Activated naive CD8-positive, alpha-beta T cell treated with anti-CD3 and anti-CD28 coated beads, Interleukin-2, amount 50 U/mL, for 24 hours (primary cell): ENCODE data around the gene SPAG17.
A peak's percentile ranks its signal among the peaks of the same experiment; 100 is the strongest.

Experiments used
- ATAC-seq: fragments of 150-1000 bp; cut with Tn5 transposase; one replicate; pipeline ENCODE4 v1.10.0; 2021
- DNase-seq: peaks from one replicate; pipeline ENCODE4 v3.0.0; 2021
- H3K27ac Mint-ChIP-seq: one replicate; pipeline ENCODE4 v1.8.0; 2021; ENCODE audit warnings: mild to moderate bottlenecking, mixed read lengths
- H3K27me3 Mint-ChIP-seq: one replicate; pipeline ENCODE4 v1.8.0; 2021; ENCODE audit warnings: mixed read lengths
- H3K36me3 Mint-ChIP-seq: one replicate; pipeline ENCODE4 v1.8.0; 2021; ENCODE audit warnings: low read depth, mixed read lengths
- H3K4me1 Mint-ChIP-seq: one replicate; pipeline ENCODE4 v1.8.0; 2021; ENCODE audit warnings: mixed read lengths
- H3K4me3 Mint-ChIP-seq: one replicate; pipeline ENCODE4 v1.8.0; 2021; ENCODE audit warnings: mild to moderate bottlenecking, moderate library complexity, mixed read lengths
- H3K9me3 Mint-ChIP-seq: one replicate; pipeline ENCODE4 v1.8.0; 2021; ENCODE audit warnings: mixed read lengths

Gene SPAG17

DNA sequence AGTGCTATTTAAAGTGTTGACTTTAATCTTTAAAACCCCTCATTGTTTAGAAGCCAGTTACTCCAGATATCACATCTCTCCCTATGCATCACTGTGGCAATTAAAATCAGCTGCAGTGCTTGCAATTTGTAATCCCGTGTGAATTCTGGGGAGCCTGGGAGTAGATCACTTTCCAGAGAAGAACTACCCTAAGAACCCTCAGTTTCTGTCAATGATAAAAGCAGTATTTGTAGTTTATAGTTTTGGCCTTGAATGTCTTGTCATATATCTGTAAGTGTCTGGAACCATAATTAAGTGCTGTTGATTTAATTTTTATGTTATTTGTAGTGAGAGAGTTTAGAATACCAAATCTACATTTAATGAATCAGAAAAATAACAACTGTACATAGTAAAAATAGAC is 5.5 kb upstream of the SPAG17 start:
- DNase-seq (no peak), ATAC-seq (no peak)
- Mint-ChIP-seq H3K27ac (no peak overlapping the region), H3K36me3 (no peaks in the 10 kb centered on the region), H3K9me3 (peaks cover 15% of the 10 kb centered on the region), H3K4me3 (no peak overlapping the region), H3K27me3 (peaks cover 4% of the 10 kb centered on the region), H3K4me1 (peaks cover 1% of the 10 kb centered on the region)

DNA sequence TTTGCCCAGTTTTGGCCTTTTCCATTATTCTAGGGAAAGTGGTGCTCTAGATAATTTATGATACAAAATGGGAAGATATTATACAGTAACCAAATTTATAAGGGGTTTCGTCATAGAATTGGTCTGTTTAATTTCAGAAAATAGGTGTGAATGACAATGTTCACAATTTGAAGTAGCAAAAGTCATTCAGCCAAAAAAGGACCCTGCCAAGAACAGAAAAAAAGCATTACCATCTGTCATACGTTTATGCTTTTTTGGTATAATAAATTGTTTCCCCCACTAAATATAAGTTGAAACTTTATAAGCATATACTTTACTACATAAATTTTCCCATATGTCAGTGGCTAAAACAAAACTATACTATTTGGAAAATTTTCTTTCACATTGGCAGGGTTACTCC is 4.5 kb upstream of the SPAG17 start:
- no peak overlapping the region for H3K4me3 Mint-ChIP-seq
- H3K27me3 Mint-ChIP-seq, result peaks cover 9% of the 10 kb centered on the region
- H3K36me3 Mint-ChIP-seq, result no peaks in the 10 kb centered on the region
- peaks cover 5% of the 10 kb centered on the region for H3K4me1 Mint-ChIP-seq
- DNase-seq (no peak), ATAC-seq (no peak)
- no peak overlapping the region for H3K27ac Mint-ChIP-seq
- peaks cover 15% of the 10 kb centered on the region for H3K9me3 Mint-ChIP-seq

DNA sequence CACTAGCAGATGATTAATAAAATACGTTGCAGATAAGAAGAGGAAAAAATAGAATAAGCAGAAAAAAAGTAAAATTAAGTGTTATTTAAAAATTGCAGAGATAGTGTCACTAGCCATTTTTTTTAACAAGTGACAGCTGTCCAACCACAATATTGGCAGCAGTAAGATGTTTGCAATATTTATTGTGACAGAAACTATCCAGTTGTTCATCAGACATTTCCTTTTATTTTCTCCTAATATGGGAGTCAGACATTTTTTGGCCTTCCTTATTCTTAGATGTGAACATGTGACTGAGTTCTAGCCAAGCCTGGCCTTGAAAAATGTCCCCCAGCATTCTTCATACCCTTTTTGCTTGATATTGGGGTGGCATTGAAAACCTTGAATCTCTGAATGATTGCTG is 3.4 kb upstream of the SPAG17 start:
- H3K36me3 Mint-ChIP-seq, result no peaks in the 10 kb centered on the region
- no peak overlapping the region for H3K4me3 Mint-ChIP-seq
- peaks cover 5% of the 10 kb centered on the region for H3K4me1 Mint-ChIP-seq
- DNase-seq (no peak), ATAC-seq (no peak)
- no peak overlapping the region for H3K27ac Mint-ChIP-seq
- peaks cover 14% of the 10 kb centered on the region for H3K27me3 Mint-ChIP-seq
- H3K9me3 Mint-ChIP-seq, result peaks cover 10% of the 10 kb centered on the region

DNA sequence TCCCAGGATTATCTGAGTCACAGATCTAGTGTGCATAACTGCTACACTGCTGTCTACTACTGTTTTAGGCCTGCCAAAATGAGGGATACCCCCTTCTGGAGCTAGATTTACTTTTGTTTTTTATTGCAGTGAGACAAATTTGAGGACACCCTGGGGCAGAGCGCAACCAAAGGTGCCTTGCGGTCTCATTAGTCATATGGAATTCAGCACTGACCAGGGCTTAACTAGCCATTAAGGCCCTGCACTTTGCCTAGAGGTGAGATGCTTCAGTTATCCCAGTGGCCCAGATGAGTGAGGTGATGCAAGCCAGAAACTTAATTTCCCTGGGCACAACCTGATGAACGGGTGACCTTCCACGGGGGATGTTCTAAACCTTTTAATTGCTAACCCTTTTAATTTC is 998 bp upstream of the SPAG17 start:
- Mint-ChIP-seq H3K27ac (no peak overlapping the region), H3K9me3 (no peaks in the 10 kb centered on the region), H3K27me3 (peaks cover 14% of the 10 kb centered on the region), H3K4me1 (peaks cover 5% of the 10 kb centered on the region), H3K4me3 (no peak overlapping the region), H3K36me3 (no peaks in the 10 kb centered on the region)
- ATAC-seq, result no peak
- DNase-seq, result no peak

DNA sequence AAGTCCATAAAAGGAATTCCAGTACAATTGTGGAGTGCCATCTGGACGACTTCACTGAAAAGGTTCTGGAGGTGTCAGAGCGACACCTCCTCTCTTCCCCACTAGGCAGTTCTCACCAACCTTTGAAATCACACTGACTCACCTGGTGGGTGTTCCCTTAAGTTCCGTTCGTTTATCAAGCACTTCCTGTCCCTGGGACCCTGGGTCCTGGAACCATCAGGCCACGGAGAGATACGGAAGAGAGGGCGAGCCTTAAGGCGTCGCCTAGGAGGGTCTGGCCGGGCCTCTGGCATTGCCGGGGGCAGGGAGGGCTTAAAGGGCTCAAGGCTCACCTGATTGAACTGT is 317 bp downstream of the SPAG17 start:
- DNase-seq (no peak), ATAC-seq (no peak)
- Mint-ChIP-seq H3K27ac (no peak overlapping the region), H3K4me3 (no peak overlapping the region), H3K27me3 (peaks cover 14% of the 10 kb centered on the region), H3K9me3 (no peaks in the 10 kb centered on the region), H3K36me3 (no peaks in the 10 kb centered on the region), H3K4me1 (peaks cover 5% of the 10 kb centered on the region)

DNA sequence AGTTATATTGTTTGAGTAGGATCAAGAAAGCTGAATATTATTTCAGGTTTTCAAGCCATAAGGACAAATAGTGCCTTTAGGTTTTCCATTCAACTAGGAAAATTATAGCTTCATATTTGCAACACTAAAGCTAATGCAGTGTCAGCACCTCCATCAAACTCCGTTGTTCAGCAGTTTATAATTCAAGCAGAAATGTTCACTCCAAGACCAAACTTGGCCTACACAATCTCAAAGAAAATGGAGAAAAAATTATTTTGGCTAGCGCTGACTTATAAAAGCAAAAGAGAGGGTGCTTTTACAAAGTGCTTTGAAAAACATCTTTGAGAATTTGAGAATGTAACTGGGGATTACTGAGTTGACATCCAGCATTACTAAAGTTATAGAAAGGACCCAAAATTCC is 1.4 kb downstream of the SPAG17 start:
- H3K27ac Mint-ChIP-seq, result no peak overlapping the region
- no peaks in the 10 kb centered on the region for H3K36me3 Mint-ChIP-seq
- H3K4me1 Mint-ChIP-seq, result peaks cover 5% of the 10 kb centered on the region
- ATAC-seq (no peak), DNase-seq (no peak)
- no peak overlapping the region for H3K4me3 Mint-ChIP-seq
- no peaks in the 10 kb centered on the region for H3K9me3 Mint-ChIP-seq
- H3K27me3 Mint-ChIP-seq, result peaks cover 14% of the 10 kb centered on the region

DNA sequence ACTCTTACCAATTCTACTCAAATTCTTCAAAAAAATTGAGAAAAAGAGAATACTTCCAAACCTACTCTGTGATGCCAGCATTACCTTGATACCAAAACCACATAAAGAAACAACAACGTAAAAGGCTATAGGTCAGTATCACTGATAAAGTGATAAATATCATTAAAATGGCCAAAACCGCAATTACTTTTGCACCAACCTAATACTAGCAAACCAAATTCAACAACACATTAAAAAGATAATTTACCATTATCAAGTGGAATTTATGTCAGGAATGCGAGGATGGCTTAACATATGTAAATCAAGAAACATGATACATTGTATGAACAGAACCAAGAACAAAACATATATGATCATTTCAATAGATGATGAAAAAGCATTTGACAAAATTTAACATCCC is 7.0 kb downstream of the SPAG17 start:
- Mint-ChIP-seq H3K36me3 (no peaks in the 10 kb centered on the region), H3K27ac (no peak overlapping the region), H3K4me1 (no peaks in the 10 kb centered on the region), H3K4me3 (no peak overlapping the region), H3K27me3 (peaks cover 4% of the 10 kb centered on the region), H3K9me3 (peaks cover 25% of the 10 kb centered on the region)
- ATAC-seq (no peak), DNase-seq (no peak)

DNA sequence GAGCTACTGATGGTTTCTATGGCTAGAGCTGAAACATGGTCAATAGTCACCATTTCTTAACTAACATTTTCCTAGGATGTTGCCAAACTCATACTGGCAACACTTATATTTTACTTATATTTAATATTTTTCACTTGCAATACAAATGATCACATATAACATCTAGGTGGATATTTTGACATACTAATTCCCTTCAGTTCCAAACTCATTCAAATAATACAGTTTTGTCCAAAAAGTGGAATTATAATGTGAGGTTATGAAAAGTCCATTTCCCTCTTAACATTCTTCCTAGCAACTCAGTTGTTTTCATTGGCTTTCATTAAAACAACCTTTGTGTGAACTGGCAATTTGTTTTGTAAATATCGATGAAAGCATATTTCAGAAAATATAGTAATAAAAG is 16.0 kb downstream of the SPAG17 start:
- no peaks in the 10 kb centered on the region for H3K36me3 Mint-ChIP-seq
- peaks cover 7% of the 10 kb centered on the region for H3K9me3 Mint-ChIP-seq

DNA sequence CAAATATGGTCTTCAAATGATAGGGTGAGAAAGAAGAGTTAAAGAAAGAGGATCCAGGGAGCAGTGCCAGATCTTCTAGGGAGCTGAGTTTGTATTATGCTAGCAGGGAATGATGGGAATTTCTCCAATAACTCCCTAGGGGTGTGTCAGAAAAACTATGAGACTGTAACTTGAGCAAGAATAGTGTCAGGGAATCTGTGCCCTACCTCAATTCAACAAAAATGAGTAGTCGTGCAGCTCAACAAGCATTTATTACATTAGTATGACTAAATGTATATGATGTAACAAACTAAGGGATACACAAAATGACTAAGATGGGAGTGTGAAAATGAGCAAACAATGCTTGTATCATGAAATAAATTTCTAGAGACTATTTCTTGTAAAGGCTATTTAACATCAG is 24.2 kb downstream of the SPAG17 start:
- Mint-ChIP-seq H3K27me3 (peaks cover 3% of the 10 kb centered on the region), H3K4me3 (no peak overlapping the region), H3K36me3 (no peaks in the 10 kb centered on the region), H3K4me1 (no peaks in the 10 kb centered on the region), H3K9me3 (no peaks in the 10 kb centered on the region), H3K27ac (no peak overlapping the region)
- ATAC-seq (no peak), DNase-seq (no peak)

More for the DNA sequence above, 16.0 kb downstream of the SPAG17 start:
- Mint-ChIP-seq H3K4me1 (no peaks in the 10 kb centered on the region), H3K4me3 (no peak overlapping the region), H3K27me3 (no peaks in the 10 kb centered on the region), H3K27ac (no peak overlapping the region)
- DNase-seq (no peak), ATAC-seq (no peak)

DNA sequence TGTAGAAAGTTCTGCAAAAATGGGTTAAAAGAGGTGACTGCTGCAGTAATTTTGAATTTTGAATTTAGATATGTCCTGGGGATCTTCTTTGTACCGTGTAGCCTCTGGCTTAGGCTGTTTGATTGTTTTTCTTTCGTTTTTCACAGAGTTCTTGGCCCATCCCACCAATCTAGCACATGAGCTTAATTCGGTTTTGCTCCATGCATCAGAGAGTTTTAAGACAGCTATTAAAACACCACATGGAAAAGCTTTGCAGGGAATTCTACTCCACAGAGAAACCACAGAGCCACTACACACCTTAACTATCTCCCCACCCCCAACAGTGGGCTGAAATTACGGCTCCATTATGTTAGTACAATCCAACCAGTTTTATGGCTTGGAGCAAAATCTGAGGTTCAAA is 25.5 kb downstream of the SPAG17 start:
- no peak overlapping the region for H3K27ac Mint-ChIP-seq
- H3K4me3 Mint-ChIP-seq, result no peak overlapping the region
- peaks cover 3% of the 10 kb centered on the region for H3K27me3 Mint-ChIP-seq
- no peak for ATAC-seq
- H3K4me1 Mint-ChIP-seq, result no peaks in the 10 kb centered on the region
- H3K9me3 Mint-ChIP-seq, result no peaks in the 10 kb centered on the region
- no peaks in the 10 kb centered on the region for H3K36me3 Mint-ChIP-seq
- DNase-seq, result no peak

DNA sequence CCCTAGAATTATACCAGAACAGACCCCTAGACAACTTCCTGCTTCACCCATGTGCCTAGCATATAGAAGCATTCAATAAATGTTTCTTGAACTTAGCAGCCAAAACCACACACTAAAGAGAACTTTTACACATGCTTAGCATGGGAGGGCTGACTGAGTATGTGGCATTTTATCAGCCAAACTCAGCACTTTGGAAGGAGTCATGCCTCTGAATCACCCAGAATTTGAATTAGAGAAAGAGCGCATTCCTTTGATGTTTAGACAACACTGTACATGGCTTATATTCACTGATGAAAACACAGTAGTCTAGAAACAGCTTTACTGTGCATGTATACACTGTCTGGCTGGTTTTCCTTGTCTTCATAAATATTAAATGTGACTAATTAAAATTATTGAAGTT is 26.1 kb downstream of the SPAG17 start:
- DNase-seq (no peak), ATAC-seq (no peak)
- Mint-ChIP-seq H3K4me1 (no peaks in the 10 kb centered on the region), H3K36me3 (no peaks in the 10 kb centered on the region), H3K4me3 (no peak overlapping the region), H3K9me3 (no peaks in the 10 kb centered on the region), H3K27ac (no peak overlapping the region), H3K27me3 (peaks cover 3% of the 10 kb centered on the region)

DNA sequence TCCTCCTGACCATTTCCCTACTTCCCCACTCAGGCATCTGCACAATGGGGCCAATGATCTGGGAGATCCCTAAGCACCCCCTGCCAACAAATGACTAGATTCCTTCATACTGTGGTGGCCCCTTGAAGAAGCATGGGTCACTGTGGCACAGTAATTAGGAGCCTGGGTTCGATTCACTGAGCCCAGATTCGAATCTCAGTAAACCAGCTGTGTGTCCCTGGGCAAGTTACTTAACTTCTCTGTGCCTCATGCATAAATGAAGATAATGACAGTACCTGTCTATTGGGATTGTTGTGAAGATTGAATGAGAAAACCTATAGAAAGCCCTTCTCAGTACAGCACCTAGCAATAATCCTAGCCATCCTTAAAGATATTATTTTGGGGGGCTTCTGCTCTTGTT is 27.5 kb downstream of the SPAG17 start:
- Mint-ChIP-seq H3K27me3 (peaks cover 3% of the 10 kb centered on the region), H3K36me3 (no peaks in the 10 kb centered on the region), H3K27ac (no peak overlapping the region), H3K9me3 (no peaks in the 10 kb centered on the region), H3K4me1 (no peaks in the 10 kb centered on the region), H3K4me3 (no peak overlapping the region)
- ATAC-seq (no peak), DNase-seq (no peak)

DNA sequence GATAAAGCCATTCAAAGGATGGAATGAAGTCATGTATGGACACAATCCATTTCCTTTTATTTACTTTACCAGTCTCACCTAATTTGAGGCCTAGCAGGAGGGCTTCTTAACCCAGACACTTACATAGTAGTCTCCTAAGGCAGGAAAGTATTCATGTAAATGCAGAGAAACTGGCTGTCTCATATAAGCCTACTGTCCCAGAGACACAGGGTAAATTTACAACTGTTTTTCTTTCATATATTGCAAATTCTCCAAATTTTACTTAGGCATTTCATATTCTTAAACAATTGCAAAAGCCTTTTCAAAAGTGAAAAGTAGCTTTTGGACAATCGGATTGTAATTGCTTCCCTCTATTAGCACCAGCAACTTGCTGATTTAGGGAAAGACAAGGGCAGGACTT is 29.9 kb downstream of the SPAG17 start:
- ATAC-seq (no peak), DNase-seq (no peak)
- Mint-ChIP-seq H3K4me3 (no peak overlapping the region), H3K4me1 (no peaks in the 10 kb centered on the region), H3K36me3 (no peaks in the 10 kb centered on the region), H3K9me3 (no peaks in the 10 kb centered on the region), H3K27me3 (peaks cover 7% of the 10 kb centered on the region), H3K27ac (no peak overlapping the region)

DNA sequence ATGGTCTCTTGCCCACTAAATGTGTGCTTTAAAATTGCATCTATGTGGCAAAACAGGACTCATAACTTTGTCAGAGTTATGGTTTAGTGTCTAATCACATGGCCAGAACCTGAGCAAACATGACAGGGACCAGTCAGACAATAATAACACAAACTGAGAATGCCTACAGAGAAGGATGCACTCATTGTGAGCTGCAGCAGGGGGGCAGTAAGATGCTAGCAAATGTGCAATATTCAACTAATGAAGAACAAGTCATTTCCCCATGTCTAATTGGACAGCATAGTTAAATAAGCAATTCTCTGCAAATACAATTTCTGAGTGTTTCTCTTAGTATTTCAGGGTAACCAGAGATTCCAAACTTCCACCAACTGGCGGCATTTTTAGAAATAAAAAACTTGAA is 30.8 kb downstream of the SPAG17 start:
- H3K27ac Mint-ChIP-seq, result no peak overlapping the region
- no peaks in the 10 kb centered on the region for H3K36me3 Mint-ChIP-seq
- no peak overlapping the region for H3K4me3 Mint-ChIP-seq
- peaks cover 7% of the 10 kb centered on the region for H3K27me3 Mint-ChIP-seq
- no peak for ATAC-seq
- H3K4me1 Mint-ChIP-seq, result no peaks in the 10 kb centered on the region
- no peaks in the 10 kb centered on the region for H3K9me3 Mint-ChIP-seq
- DNase-seq, result no peak

DNA sequence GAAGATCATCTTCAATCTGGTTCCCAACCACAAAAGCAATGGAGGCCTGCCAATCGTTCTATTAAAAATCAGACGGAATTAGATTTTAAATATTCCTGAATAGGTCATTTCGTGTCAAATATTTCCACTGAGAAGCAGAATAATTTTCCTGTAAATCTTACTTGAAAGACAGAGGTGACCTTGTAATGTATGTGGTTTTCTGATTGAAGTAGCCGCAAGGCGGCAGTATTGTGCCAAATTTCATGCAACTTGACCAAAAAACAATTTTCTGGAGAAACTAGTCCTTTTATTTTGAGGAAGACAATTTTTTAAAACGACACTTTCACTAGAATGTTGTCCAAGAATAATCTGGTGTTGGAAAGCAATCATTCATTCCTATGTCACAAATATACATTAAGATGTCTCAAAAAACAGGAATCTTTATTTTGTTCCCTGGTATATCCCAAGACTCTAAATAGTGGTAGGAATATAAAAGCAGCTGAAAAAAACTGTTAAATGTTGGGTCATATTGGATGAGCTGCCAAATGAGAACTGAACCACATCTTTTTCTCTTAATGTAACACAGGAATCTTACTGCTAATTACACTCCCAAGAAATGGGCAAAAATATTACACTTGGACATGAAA is 33.6 kb downstream of the SPAG17 start:
- ATAC-seq (no peak), DNase-seq (peak; percentile 44)
- no peaks in the 10 kb centered on the region for H3K4me1 Mint-ChIP-seq
- no peak overlapping the region for H3K27ac Mint-ChIP-seq
- no peaks in the 10 kb centered on the region for H3K36me3 Mint-ChIP-seq
- no peak overlapping the region for H3K4me3 Mint-ChIP-seq
- H3K27me3 Mint-ChIP-seq, result peaks cover 5% of the 10 kb centered on the region
- H3K9me3 Mint-ChIP-seq, result no peaks in the 10 kb centered on the region

DNA sequence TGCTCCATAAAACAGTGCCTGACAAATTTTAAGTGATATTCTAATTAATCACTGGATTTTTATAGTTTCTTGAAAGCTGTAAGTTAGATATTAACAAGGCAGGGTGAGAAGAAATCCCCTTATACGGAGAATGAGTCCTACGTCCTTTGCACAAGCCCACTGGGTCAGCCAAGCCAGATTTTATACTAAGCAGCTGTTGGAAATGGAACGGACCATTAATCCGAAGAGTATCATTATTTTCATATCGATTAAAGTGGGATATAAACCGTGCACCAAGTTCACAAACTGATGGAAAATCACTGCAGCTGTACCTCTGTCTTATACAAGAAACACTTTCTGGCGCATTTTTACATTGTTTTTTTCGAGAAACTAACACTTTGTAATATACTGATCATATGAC is 35.2 kb downstream of the SPAG17 start:
- no peak overlapping the region for H3K27ac Mint-ChIP-seq
- ATAC-seq, result no peak

More for the DNA sequence above, 35.2 kb downstream of the SPAG17 start:
- H3K4me3 Mint-ChIP-seq, result no peak overlapping the region
- H3K27me3 Mint-ChIP-seq, result peaks cover 5% of the 10 kb centered on the region
- no peak for DNase-seq
- H3K9me3 Mint-ChIP-seq, result no peaks in the 10 kb centered on the region
- no peaks in the 10 kb centered on the region for H3K4me1 Mint-ChIP-seq
- H3K36me3 Mint-ChIP-seq, result no peaks in the 10 kb centered on the region
